Sciatic nerve (tissue), 2 donors: ENCODE results near the gene GDF7. TPM values are rescaled to one million over a fixed set of nuclear protein-coding genes. Genes with fewer than 3 reads are reported as not detected.
"Not testable (repeated sequence)": the region's sequence is repeated elsewhere in the genome, so short reads cannot be mapped to it uniquely, and the experiment has no call there.

Experiments
- ATAC-seq: fragments of 200-7000 bp; cut with Tn5 transposase; one replicate; pipeline ENCODE4 v1.9.1; 2020; ENCODE audit warnings: mild to moderate bottlenecking, moderate library complexity
- DNase-seq: peaks from one replicate; pipeline ENCODE4 v3.0.0-alpha.2; 2020; ENCODE audit warnings: low spot score
- intact Hi-C: fragments of 100-400 bp; cut with DNase I; formaldehyde crosslinking; loops from one replicate; pipeline ENCODE4 v1.14.2; 2022
- total RNA-seq: library from RNA; stranded (reverse); fragmentation: NEBNext Ultra II Directional; extraction: Animal tissue kit (Norgen Biotek cat#: 25700); gene quantifications from one replicate; pipeline ENCODE4 v1.2.1, GENCODE V29; 2021
- donor health status: DM: no; HTN: no; CAD: no.
- donor health status: DM: no; HTN: no; CAD: no.

The GDF7 gene
- total RNA-seq, 1 donor from 2014 or later: 7.6 TPM

DNA sequence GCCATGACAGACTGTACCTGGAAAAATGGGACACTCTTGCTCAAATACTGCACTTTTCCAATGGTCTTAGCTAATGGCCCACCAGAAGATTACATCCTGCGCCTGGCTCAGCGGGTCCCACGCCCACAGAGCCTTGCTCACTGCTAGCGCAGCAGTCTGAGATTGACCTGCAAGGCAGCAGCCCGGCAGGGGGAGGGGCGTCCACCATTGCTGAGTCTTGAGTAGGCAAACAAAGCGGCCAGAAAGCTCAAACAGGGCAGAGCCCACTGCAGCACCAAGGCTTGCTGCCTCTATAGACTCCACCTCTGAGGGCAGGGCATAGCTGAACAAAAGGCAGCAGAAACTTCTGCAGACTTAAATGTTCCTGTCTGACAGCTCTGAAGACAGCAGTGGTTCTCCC is 44.7 kb downstream of the GDF7 start:
- intact Hi-C loops, DNase-seq, ATAC-seq: not testable (repeated sequence)

DNA sequence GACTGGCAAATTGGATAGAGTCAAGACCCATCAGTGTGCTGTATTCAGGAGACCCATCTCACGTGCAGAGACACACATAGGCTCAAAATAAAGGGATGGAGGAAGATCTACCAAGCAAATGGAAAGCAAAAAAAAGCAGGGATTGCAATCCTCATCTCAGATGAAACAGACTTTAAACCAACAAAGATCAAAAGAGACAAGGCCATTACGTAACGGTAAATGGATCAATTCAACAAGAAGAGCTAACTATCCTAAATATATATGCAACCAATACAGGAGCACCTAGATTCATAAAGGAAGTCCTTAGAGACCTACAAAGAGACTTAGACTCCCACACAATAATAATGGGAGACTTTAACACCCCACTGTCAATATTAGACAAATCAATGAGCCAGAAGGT is 46.6 kb downstream of the GDF7 start:
- DNase-seq, ATAC-seq, intact Hi-C loops: not testable (repeated sequence)

DNA sequence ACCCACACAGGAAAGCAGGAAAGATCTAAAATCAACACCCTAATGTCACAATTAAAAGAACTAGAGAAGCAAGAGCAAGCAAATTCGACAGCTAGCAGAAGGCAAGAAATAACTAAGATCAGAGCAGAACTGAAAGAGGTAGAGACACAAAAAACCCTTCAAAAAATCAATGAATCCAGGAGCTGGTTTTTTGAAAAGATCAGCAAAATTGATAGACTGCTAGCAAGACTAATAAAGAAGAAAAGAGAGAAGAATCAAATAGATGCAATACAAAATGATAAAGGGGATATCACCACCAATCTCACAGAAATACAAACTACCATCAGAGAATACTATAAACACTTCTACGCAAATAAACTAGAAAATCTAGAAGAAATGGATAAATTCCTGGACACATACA is 47.5 kb downstream of the GDF7 start:
- intact Hi-C loops, DNase-seq, ATAC-seq: not testable (repeated sequence)

DNA sequence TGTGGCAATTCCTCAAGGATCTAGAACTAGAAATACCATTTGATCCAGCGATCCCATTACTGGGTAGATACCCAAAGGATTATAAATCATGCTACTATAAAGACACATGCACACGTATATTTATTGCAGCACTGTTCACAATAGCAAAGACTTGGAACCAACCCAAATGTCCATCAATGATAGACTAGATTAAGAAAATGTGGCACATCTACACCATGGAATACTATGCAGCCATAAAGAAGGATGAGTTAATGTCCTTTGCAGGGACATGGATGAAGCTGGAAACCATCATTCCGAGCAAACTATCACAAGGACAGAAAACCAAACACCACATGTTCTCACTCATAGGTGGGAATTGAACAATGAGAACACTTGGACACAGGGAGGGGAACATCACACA is 49.2 kb downstream of the GDF7 start:
- intact Hi-C loops, ATAC-seq, DNase-seq: not testable (repeated sequence)

DNA sequence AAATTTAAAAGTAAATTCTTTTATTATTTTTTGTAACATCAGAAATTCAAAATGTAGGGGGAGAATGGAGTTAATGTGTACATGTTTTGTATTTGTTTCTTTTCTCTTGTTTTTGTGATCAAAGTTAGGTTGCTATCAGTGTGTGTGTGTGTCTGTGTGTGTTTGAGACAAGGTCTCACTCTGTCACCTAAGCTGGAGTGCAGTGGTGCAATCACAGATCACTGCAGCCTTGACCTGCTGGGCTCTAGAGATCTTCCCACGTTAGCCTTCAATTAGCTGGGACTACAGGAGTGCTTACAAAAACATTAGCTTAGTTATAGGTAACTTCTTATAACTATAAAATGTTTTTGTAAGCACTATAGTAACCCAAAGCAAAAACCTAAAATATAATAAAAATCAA is 50.7 kb downstream of the GDF7 start:
- ATAC-seq: no peak
- intact Hi-C loops: no loop called here
- DNase-seq: no peak

DNA sequence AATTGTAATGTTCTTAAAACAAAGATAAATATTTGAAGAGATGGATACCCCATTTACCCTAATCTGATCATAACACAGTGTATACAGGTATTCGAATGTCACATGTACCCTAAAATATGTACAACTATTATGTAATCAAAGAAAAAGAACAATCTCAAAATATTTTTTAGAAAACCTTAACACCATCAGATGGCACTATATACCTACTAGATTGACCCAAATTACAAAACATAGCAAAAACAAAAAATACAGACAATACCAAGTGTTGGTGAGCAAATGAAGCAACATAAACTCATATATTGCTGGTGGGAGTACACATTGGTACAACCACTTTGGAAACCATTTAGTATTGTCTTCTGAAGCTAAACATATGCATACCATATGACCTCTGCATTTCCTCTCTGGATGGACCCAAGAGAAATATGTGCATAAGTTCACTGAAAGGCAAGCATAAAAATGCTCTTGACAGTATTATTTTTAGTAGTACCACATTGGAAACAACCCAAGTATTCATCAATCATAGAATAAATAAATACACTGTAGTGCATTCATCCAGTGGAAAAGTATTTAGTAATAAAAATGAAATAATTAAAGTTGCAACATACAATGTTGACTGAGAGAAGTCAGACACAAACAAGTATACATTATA is 55.8 kb downstream of the GDF7 start:
- intact Hi-C loops: no loop called here
- no peak for ATAC-seq
- no peak for DNase-seq

DNA sequence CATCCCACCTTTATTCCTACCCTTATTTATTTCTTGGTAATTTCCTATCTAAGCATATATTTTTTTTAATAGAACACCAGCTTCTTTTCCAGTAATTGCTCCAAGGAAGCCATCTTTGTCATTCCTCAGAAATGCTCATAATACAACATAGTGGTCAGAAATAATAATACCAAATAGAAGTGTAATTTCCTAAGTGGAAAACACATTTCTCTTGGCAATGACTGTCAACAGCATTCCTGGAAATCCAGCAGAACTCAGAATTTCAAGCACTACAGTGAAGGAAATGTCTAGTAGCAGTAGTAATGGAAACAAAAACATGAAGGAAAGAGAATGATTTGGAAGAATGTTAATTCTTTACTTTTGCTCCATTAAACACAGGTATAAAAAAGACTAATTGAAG is 56.6 kb downstream of the GDF7 start:
- intact Hi-C loops: no loop called here
- ATAC-seq (no peak), DNase-seq (no peak)

DNA sequence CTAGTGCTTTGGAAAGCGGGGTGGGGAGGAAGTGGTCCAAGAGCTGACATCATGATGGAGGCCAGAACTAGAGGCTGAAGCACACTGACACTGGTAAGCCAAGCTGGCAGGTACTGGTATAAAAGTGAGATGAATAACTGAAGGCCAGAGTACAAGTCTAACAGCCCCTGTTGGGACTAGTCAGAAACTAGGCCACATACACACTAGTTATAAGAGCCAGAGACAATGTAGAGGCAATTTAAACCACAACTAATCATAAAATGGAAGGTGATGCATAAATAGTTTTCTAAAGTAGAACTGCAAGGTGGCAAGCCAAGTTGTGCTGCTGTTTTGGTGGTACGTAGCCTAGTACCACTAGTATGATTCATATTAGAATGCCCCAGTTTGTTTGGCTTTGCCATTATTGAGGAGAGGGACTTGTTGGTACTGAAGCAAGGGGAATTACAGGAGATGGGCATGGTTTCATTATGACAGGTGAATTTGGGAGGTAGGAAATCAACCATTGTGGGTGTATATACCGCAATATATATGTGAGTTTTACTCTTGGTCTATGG is 57.6 kb downstream of the GDF7 start:
- ATAC-seq (no peak), DNase-seq (no peak)
- intact Hi-C loops: no loop called here

DNA sequence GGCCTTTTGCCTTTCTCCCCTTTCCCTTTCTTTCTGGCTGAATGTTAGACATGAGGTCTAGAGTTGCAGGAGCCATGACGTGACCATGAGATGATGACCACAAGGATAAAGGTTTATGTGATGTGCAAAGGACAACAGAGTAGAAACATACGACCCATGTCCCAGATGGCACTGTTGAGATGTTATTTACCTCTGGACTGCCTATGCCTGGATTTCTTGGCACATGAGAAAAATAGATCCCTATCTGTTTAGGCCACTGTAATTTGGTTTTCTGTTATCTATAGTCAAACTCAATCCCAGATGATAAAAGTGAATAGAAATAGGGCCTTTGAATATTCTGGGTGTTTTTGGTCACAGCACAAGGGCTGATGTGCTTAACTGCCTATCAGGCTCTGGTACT is 58.8 kb downstream of the GDF7 start:
- DNase-seq (no peak), ATAC-seq (no peak)
- intact Hi-C loops: no loop called here

DNA sequence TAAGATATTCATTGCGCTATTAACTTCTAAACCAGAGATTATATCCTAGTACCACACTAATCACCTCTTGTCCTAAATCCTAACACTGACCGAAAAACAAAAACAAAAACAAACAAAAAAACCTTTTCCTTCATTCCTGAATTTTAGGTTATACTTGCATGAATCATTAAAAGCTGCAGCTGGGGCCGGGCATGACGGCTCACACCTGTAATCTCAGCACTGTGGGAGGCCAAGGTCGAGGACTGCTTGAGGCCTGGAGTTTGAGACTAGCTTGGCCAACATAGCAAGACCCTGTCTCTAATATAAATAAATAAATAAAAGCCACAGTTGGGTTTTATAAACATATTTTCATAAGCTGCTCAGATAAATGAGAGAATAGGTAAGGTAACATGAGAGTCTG is 60.0 kb downstream of the GDF7 start:
- intact Hi-C loops: no loop called here
- ATAC-seq (no peak), DNase-seq (no peak)

DNA sequence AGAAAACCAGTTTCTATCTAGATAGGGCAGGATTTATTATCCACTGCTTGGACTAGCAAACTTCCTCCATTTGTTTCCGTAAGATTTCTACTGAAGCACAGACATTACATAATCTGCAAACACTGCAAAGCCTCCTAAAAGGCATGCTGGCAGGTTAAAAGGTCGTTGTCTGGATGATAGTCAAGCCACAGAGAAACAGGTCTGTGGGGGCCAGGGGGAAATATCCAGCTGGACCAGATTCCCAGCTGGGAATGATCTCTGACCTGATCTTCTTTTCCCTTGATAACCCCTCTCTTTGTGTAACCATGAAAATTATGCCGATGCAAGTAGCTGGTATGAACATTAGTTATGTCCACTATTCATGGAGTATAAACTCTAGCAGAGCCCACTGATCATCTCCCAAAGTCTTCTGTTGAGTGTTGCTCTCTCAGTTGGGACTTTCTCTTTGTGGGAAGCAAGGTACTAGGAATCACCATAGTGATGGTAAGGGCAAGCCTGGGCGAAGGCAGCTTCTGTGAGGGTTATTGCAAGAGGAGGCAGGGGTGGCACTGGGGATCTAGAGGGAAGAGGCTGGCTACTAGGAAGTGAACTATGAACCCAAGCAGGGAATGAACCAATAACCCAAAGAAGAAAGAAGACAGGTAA is 61.3 kb downstream of the GDF7 start:
- no peak for DNase-seq
- intact Hi-C loops: no loop called here
- ATAC-seq: peak; percentile 48

Other genes starting within 250 kb of the GDF7 start
- gene RHOB, start 220.1 kb upstream of the GDF7 start, total RNA-seq: 236 TPM
- 23.2 TPM for gene HS1BP3, start 16.0 kb upstream of the GDF7 start, total RNA-seq
- gene LDAH, start 156.0 kb downstream of the GDF7 start, total RNA-seq: 18.3 TPM